IgD-negative memory B cell (primary cell): ENCODE results near the gene CXorf66. TPM values are rescaled to one million over a fixed set of nuclear protein-coding genes. Genes with fewer than 3 reads are reported as not detected.
"Not testable (repeated sequence)": the region's sequence is repeated elsewhere in the genome, so short reads cannot be mapped to it uniquely, and the experiment has no call there.

Experiments used
- H3K27ac Mint-ChIP-seq, 3 donors: one replicate each; pipeline ENCODE4 v1.8.0; 2020 to 2022; ENCODE audit warnings: mild to moderate bottlenecking in 3 of 3, mixed read lengths in 3 of 3, moderate library complexity in 1 of 3
- H3K27me3 Mint-ChIP-seq: one replicate; pipeline ENCODE4 v1.8.0; 2021; ENCODE audit warnings: mixed read lengths
- H3K36me3 Mint-ChIP-seq: one replicate; pipeline ENCODE4 v1.8.0; 2020; ENCODE audit warnings: mild to moderate bottlenecking, mixed read lengths
- H3K4me1 Mint-ChIP-seq, 3 donors: one replicate each; pipeline ENCODE4 v1.8.0; 2020 to 2022; ENCODE audit warnings: mixed read lengths in 3 of 3, mild to moderate bottlenecking in 1 of 3
- H3K4me3 Mint-ChIP-seq, 4 donors: one replicate each; pipeline ENCODE4 v1.8.0; 2020 to 2022; ENCODE audit warnings: mild to moderate bottlenecking in 4 of 4, mixed read lengths in 4 of 4, moderate library complexity in 3 of 4
- H3K9me3 Mint-ChIP-seq, 3 donors: one replicate each; pipeline ENCODE4 v1.8.0; 2020 to 2021; ENCODE audit warnings: mixed read lengths in 3 of 3, mild to moderate bottlenecking in 1 of 3
- polyA plus RNA-seq: library from polyadenylated mRNA; unstranded; fragments of 300-500 nt; fragmentation: Illumina TruSeq; gene quantifications from one replicate; pipeline ENCODE4 v1.2.3, GENCODE V29; 2021

The CXorf66 gene, protein sequence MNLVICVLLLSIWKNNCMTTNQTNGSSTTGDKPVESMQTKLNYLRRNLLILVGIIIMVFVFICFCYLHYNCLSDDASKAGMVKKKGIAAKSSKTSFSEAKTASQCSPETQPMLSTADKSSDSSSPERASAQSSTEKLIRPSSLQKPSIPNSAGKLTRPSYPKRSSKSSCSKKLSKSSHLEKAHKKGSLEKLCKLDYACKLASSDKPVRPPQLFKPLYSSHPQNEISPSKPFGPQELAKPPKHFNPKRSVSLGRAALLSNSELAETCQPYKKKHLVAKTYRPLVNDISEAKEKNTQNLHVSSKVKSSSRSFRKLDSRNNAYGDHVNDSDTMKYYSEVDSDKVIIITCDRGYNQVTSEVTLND
- not detected for polyA plus RNA-seq

DNA sequence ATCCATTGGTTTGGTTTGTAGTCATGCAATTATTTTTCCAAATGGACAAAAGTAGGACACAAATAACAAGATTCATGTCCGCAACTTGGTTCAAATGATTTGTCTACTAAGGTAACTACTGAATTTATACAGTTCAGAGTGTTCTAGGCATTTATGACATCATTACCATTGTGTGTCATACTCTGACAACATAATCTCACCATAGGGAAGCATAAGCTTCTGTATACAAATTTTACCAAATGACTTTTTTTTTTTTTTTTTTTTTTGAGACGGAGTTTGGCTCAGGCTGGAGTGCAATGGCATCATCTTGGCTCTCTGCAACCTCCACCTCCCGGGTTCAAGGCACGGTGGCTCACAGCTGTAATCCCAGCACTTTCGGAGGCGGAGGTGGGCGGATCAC is at the start of gene CXorf66:
Gene CXorf66, minus strand, starts transcription at position 101 of the 400 bp plus-strand sequence. Its CDS starts 25 bp downstream, at position 76.
- Mint-ChIP-seq H3K9me3 (peaks cover 2 to 4% (median 4%) of the 10 kb centered on the region in 3 donors), H3K27me3 (peaks cover 1% of the 10 kb centered on the region), H3K27ac (no peak within 1 kb of the TSS), H3K4me3 (no peak within 1 kb of the TSS), H3K4me1 (no peaks in the 10 kb centered on the region), H3K36me3 (no peaks in the 10 kb centered on the region)

DNA sequence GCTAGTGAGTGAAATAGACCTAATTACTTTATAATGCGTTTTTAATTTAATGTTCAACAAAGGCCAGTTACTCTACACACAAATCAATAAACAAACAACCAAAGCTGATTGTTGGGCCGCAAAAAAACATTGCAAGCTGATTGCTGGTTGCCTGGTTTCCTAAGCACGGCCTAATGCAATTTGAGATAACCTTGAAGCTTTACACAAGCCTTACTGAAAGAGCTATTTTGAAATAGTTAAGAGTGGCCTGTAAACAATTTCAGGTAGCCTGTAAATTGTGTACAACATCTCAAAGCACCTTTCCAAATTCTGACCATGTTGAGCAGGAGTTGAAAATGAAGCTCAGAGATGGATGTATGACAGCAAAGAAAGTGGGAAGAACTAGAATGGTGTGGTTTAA is 17.5 kb upstream of the CXorf66 start:
- Mint-ChIP-seq H3K27me3 (no peaks in the 10 kb centered on the region), H3K27ac (no peak overlapping the region), H3K36me3 (no peaks in the 10 kb centered on the region), H3K4me3 (no peak overlapping the region), H3K4me1 (no peaks in the 10 kb centered on the region), H3K9me3 (peaks cover 0 to 2% (median 0%) of the 10 kb centered on the region in 3 donors)

DNA sequence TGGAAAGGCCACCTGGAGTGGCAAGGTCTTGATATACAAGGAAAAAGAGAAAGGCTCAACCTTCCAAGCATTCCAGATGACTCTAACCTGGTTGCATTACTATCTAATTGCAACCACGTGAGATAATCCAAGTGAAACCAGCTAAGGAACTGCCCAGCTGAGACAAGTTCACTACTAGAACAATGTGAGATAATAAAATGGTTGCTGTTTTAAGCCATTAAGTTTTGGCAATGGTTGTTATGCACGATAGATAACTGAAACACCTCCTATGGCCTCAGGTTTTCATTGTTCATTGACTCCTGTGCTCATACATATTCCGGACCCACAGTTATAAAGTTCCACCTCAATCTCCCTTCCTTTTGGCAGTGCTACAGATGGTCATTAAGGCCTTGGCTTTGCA is 9.2 kb upstream of the CXorf66 start:
- Mint-ChIP-seq H3K9me3 (peaks cover 0 to 7% (median 4%) of the 10 kb centered on the region in 3 donors), H3K27me3 (peaks cover 4% of the 10 kb centered on the region), H3K4me1 (peaks cover 0 to 2% (median 0%) of the 10 kb centered on the region in 3 donors), H3K36me3 (no peaks in the 10 kb centered on the region), H3K27ac (no peak overlapping the region), H3K4me3 (no peak overlapping the region)

DNA sequence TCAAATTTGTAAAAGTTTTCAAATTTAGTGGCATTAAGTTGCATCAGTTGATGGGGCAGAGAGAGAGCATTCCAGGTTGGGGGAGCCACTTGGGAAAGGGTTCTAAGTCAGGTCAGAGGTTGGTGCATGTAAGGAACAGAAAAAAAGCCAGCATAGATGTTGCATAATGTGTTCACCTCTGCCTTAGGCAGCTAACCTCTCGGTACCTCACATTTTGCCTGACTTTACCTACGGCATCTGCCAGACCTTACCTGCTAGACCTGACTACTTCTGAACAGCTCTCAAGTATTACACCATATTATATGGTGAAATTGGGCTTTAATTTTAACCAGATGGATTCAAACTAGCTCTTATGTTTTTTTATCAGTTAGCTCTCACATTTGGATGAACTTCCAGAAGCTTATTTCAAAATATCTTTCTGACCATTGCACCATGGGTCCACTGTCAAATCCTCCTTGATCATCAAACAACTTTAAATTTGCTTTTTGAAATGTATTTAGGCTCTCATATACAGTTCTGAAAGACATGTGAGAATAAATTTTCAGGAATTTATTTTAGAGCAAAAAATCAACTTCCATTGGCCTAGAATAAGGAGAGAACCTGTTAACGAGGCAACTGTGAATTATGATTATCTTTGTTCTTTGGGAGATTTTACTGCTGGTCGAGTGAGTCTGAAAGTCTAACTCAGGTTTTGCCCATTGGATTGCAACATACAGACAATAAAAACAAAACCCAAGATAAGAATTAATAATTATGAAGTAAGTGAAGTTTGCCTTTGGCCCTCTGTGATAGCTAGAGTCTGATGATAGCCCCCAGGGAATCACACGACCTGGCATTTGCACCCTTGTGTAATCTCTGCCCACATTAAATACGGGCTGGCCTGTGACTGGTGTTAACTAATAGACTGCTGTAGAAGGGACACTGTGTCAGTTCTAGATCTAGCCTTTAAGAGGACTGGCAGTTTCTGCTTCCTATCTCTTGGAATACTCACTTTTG is 7.6 kb upstream of the CXorf66 start:
- H3K4me1 Mint-ChIP-seq, result peaks cover 0 to 2% (median 0%) of the 10 kb centered on the region in 3 donors
- H3K27ac Mint-ChIP-seq, result no peak overlapping the region
- H3K4me3 Mint-ChIP-seq, result no peak overlapping the region
- no peaks in the 10 kb centered on the region for H3K36me3 Mint-ChIP-seq
- peaks cover 0 to 5% (median 4%) of the 10 kb centered on the region in 3 donors for H3K9me3 Mint-ChIP-seq
- H3K27me3 Mint-ChIP-seq, result peaks cover 4% of the 10 kb centered on the region

DNA sequence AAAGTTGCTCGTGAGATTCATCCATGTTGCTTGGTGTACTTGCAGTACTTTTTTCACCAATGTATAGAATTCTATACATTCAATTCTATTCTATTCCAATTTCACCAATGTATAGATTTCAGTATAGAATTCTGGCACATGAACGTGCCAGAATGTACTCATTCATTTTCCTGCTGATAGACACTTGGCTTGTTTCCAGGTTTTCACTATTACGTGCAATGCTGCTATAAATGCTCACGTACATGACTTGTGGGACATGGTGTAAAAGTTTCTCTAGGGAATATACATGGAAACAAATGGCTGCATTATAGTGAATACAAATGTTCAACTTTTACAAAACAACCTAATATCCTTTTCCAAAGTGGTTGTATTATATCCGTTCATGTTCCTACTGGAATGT is 6.8 kb upstream of the CXorf66 start:
- no peak overlapping the region for H3K27ac Mint-ChIP-seq
- H3K36me3 Mint-ChIP-seq, result no peaks in the 10 kb centered on the region
- peaks cover 0 to 2% (median 0%) of the 10 kb centered on the region in 3 donors for H3K4me1 Mint-ChIP-seq
- H3K27me3 Mint-ChIP-seq, result peaks cover 4% of the 10 kb centered on the region
- peaks cover 0 to 4% (median 4%) of the 10 kb centered on the region in 3 donors for H3K9me3 Mint-ChIP-seq
- no peak overlapping the region for H3K4me3 Mint-ChIP-seq

DNA sequence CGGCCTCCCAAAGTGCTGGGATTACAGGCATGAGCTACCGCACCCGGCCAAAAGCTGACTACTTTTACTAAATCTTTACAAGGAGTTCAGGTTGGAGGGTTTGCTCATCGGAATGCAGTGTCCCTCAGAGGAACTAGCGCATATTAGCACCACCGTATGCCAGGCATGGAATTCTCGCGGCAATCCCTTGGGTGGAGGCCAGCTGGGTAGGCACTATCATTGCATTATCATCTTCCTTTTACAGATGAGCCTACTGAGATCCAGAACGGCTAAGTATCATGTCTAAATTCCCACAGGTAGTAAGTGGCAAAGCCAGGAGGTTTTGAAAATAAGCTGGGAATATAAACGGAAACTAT is 6.1 kb upstream of the CXorf66 start:
- Mint-ChIP-seq H3K36me3 (no peaks in the 10 kb centered on the region), H3K4me1 (peaks cover 0 to 2% (median 0%) of the 10 kb centered on the region in 3 donors), H3K4me3 (peak overlapping the region in 1 of 4 donors; percentile 30), H3K27ac (no peak overlapping the region), H3K9me3 (peaks cover 0 to 3% (median 0%) of the 10 kb centered on the region in 3 donors), H3K27me3 (peaks cover 4% of the 10 kb centered on the region)

DNA sequence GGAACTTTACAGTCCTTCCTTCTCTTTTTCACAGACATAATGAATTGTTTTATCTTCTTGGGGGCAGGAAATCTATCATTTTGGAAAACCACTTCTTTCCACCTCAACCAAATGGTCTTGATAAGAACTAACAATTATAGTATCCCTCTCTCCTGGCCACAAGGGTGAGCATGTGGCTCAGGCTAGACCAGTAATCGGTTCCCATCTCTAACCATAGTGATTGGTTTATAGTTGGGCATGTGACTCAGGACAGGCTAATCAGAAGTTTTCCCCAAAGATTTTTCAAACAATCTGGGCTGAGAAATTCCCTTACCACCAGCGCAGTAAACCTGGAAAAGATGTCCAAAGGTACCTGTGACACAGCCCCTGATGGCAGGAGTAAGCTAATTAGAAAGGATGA is 4.0 kb upstream of the CXorf66 start:
- Mint-ChIP-seq H3K27me3 (peaks cover 4% of the 10 kb centered on the region), H3K9me3 (peaks cover 0 to 2% (median 0%) of the 10 kb centered on the region in 3 donors), H3K36me3 (no peaks in the 10 kb centered on the region), H3K4me1 (peaks cover 0 to 2% (median 0%) of the 10 kb centered on the region in 3 donors), H3K27ac (no peak overlapping the region), H3K4me3 (no peak overlapping the region)

DNA sequence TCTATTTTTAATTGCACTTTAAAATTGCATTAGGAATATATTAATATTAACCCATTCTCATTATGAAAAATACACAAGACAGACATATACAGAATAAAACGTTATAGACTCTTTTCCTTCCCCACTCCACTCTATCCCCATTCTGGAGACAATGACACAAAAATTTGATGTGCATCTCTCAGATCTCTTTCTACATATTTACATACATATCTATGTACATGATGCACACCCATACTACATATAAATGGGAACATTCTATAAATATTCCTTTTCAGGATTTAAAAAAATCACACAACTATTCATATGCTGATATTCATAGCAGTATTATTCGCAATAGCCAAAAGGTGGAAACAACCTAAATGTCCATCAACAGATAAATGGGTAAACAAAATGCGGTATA is 2.4 kb upstream of the CXorf66 start:
- no peak overlapping the region for H3K27ac Mint-ChIP-seq
- H3K4me3 Mint-ChIP-seq, result no peak overlapping the region
- peaks cover 4% of the 10 kb centered on the region for H3K27me3 Mint-ChIP-seq
- no peaks in the 10 kb centered on the region for H3K36me3 Mint-ChIP-seq
- peaks cover 0 to 2% (median 0%) of the 10 kb centered on the region in 3 donors for H3K4me1 Mint-ChIP-seq
- H3K9me3 Mint-ChIP-seq, result peaks cover 2 to 4% (median 4%) of the 10 kb centered on the region in 3 donors

DNA sequence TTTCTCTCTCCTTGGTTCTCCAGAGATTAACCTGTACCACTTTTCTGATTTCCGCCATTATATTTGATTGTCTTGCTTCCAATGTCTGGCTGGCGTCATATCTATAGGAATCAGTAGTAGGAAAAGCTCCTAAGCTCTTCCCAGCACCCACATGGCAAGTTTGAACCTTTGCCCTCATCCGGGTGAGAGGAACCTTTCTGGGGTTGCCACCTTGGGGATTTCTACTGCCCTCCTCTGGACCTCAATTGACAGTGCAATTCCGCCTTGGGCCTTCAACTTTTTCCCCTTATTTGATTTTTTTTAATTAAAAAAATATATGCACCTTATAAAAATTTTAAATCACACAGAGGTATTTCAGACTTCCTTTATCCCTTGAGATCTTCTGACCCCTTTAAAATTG is 2.0 kb upstream of the CXorf66 start:
- Mint-ChIP-seq H3K4me1 (peaks cover 0 to 2% (median 0%) of the 10 kb centered on the region in 3 donors), H3K9me3 (peaks cover 2 to 4% (median 4%) of the 10 kb centered on the region in 3 donors), H3K27me3 (peaks cover 5% of the 10 kb centered on the region), H3K4me3 (no peak overlapping the region), H3K36me3 (no peaks in the 10 kb centered on the region), H3K27ac (no peak overlapping the region)

DNA sequence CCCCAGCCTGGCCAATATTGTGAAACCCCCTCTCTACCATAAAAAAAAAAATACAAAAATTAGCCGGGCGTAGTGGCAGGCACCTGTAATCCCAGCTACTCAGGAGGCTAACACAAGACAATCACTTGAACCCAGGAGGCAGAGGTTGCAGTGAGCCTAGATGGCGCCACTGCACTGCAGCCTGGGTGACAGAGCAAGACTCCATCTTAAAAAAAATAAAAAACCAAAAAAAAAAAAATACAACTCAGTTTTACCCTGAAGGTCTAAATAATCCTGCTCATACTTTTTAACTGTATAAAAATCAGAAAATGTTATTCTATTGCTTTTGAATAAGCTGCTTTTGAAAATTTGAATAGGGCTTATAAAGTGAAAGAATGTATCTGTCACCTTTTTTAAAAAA is 838 bp upstream of the CXorf66 start:
- H3K9me3 Mint-ChIP-seq, H3K36me3 Mint-ChIP-seq, H3K4me3 Mint-ChIP-seq, H3K4me1 Mint-ChIP-seq, H3K27me3 Mint-ChIP-seq, H3K27ac Mint-ChIP-seq: not testable (repeated sequence)

DNA sequence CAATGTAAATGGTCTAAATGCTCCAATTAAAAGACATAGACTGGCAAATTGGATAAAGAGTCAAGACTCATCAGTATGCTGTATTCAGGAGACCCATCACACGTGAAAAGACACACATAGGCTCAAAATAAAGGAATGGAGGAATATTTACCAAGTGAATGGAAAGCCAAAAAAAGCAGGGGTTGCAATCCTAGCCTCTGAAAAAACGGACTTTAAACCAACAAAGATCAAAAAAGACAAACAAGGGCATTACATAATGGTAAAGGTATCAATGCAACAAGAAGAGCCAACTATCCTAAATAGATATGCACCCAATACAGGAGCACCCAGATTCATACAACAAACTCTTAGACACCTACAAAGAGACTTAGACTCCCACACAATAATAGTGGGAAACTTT is 4.2 kb downstream of the CXorf66 start:
- H3K27ac Mint-ChIP-seq, H3K4me3 Mint-ChIP-seq, H3K4me1 Mint-ChIP-seq, H3K36me3 Mint-ChIP-seq, H3K27me3 Mint-ChIP-seq, H3K9me3 Mint-ChIP-seq: not testable (repeated sequence)

DNA sequence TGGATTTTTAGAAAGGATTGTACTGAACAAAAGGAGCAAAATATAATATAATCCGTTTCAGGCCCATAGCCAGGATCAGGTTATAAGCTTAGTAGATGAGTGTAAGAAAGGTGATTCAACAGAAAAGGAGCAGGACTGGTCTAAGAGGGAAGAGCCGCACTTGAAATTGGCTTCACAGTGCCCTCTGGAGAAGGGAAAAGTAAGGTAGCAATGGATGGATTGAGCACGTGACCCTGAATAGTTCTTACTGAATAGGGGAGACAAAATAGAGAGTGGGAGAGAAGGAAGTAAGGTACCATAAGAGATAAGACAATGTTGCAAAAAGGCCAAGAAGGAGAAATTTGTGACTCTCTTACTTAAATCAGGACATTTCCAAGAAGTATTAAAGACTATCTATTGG is 15.6 kb downstream of the CXorf66 start:
- H3K27me3 Mint-ChIP-seq, result peaks cover 1% of the 10 kb centered on the region
- H3K27ac Mint-ChIP-seq, result no peak overlapping the region

DNA sequence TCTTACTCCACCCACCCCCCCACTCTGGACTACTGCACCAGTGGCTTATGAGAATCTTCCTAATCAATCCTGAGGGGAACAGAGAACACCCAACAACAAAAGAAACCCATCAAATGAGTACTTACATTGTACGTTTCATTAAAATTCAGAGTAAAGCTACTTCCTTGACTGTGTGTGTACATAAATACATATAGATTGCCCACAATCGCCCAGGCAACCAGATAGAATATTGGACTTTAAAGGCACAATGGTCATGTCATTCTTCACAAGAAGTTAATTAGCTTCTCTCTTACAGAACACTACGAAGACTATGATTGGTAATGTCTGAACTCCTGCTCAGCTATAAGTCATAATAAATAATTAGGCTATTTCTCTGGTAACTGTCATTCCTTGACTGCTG is 20.2 kb downstream of the CXorf66 start:
- Mint-ChIP-seq H3K36me3 (no peaks in the 10 kb centered on the region), H3K4me1 (peaks cover 0 to 1% (median 0%) of the 10 kb centered on the region in 3 donors), H3K27ac (no peak overlapping the region), H3K4me3 (no peak overlapping the region), H3K9me3 (peaks cover 0 to 1% (median 0%) of the 10 kb centered on the region in 3 donors), H3K27me3 (peaks cover 1% of the 10 kb centered on the region)

More for the DNA sequence above, 15.6 kb downstream of the CXorf66 start:
- H3K4me3 Mint-ChIP-seq, result no peak overlapping the region
- no peaks in the 10 kb centered on the region for H3K9me3 Mint-ChIP-seq
- no peaks in the 10 kb centered on the region for H3K4me1 Mint-ChIP-seq
- H3K36me3 Mint-ChIP-seq, result no peaks in the 10 kb centered on the region

DNA sequence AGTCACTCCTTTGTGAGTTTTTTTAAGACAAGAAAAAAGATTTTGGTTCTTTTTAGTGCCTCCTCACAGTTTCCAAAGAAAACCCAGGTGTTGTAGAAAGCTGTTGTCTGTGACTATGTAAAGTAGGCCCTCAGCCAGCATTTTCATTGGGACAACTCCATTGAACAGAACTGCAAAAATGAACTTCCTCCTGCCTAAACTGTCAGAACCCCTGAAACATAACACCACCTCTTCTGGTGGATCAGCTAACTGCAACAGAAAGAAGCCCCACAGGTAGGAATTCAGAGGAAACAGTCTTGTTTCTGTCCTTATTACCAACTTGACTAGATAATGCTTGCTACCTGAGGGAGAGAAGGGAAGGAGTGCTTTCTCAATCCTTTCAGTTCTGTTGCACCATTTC is 29.1 kb downstream of the CXorf66 start:
- Mint-ChIP-seq H3K36me3 (no peaks in the 10 kb centered on the region), H3K27me3 (no peaks in the 10 kb centered on the region), H3K4me3 (peak overlapping the region in 2 of 4 donors; percentile 9 to 69), H3K27ac (no peak overlapping the region), H3K4me1 (peaks cover 2 to 7% (median 5%) of the 10 kb centered on the region in 3 donors), H3K9me3 (no peaks in the 10 kb centered on the region)

DNA sequence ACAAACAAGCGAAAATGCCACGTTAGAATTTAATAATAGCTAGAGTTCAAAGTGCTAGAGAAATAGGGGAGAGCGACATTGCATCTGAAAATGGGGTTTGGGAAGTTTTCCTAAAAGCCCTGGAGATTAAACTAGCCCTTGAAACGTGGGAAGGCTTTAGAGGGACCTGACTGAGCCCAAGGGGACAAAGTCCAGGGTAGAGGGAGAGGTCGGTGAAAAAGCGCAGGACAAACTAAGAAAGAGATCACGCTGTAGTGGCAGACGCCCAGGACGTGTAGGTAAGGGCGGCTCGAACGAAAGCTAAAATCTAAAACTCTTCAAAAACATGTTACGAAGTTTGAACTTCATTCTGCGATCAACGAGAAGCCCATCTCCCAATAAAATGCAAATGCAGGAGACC is 31.4 kb downstream of the CXorf66 start:
- H3K9me3 Mint-ChIP-seq, result no peaks in the 10 kb centered on the region
- peaks cover 6% of the 10 kb centered on the region for H3K27me3 Mint-ChIP-seq
- peaks cover 17 to 29% (median 19%) of the 10 kb centered on the region in 3 donors for H3K4me1 Mint-ChIP-seq
- H3K27ac Mint-ChIP-seq, result peak overlapping the region in 2 of 3 donors; percentile 94 to 96
- H3K4me3 Mint-ChIP-seq, result peak overlapping the region in 3 of 4 donors; percentile 89 to 97 (median 96)
- peaks cover 1% of the 10 kb centered on the region for H3K36me3 Mint-ChIP-seq
